PFSK-1 (cell line): ENCODE results near the gene EMP3.

Source experiments
- FOXP2 ChIP-seq: optimal IDR thresholded peaks from 2 replicates; pipeline ENCODE3; 2011; ENCODE audit warnings: borderline replicate concordance, control low read depth, inconsistent platforms; ENCODE audit not compliant: insufficient read depth; ENCODE audit errors: extremely low read length, extremely low read depth
- POLR2AphosphoS5 ChIP-seq: IDR thresholded peaks from 2 replicates; pipeline ENCODE4 v1.6.1; 2012; ENCODE audit warnings: low read depth, mild to moderate bottlenecking, control low read depth, low read length, moderate library complexity
- SIN3A ChIP-seq: IDR thresholded peaks from 2 replicates; pipeline ENCODE4 v1.6.1; 2012; ENCODE audit warnings: mild to moderate bottlenecking, low read length, moderate library complexity, borderline replicate concordance; ENCODE audit not compliant: insufficient read depth
- TAF1 ChIP-seq: IDR thresholded peaks from 2 replicates; pipeline ENCODE4 v1.6.1; 2012; ENCODE audit warnings: low read length, control low read depth, borderline replicate concordance; ENCODE audit not compliant: insufficient read depth
- TF ChIP-seq, protein P1 (sequence below), 2 experiments: IDR thresholded peaks; 2 replicates each; pipeline versions ENCODE4 v1.6.1 to v1.8.0; 2011 to 2012; ENCODE audit warnings: low read depth in 2 of 2, low read length in 2 of 2, control low read depth in 1 of 2, inconsistent platforms in 1 of 2, mild to moderate bottlenecking in 1 of 2, moderate library complexity in 1 of 2; ENCODE audit not compliant: insufficient read depth in 1 of 2

DNA sequence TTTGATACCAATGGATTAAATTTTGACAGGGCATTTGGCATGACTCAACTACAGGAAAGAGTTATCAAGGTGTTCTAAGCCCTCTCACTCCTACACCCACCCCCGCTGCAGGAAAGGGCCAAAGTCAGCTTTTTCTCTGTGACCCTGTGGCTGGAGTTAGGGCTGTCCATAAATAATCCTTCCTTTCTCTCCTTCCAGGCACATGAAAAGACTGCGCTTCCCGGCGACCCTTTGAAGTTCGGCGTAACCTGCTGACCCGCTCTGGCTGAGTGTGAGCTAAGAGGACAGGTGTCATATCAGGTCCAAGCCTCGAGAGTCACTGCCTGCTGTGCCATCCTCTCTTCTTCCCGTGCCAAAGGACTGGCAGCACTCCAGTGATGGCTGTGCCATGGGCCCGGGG is 29.9 kb upstream of the EMP3 start:
- no peak for TF ChIP-seq POLR2AphosphoS5
- no peak for TF ChIP-seq TAF1
- no peak for TF ChIP-seq SIN3A
- TF ChIP-seq, protein P1, sequence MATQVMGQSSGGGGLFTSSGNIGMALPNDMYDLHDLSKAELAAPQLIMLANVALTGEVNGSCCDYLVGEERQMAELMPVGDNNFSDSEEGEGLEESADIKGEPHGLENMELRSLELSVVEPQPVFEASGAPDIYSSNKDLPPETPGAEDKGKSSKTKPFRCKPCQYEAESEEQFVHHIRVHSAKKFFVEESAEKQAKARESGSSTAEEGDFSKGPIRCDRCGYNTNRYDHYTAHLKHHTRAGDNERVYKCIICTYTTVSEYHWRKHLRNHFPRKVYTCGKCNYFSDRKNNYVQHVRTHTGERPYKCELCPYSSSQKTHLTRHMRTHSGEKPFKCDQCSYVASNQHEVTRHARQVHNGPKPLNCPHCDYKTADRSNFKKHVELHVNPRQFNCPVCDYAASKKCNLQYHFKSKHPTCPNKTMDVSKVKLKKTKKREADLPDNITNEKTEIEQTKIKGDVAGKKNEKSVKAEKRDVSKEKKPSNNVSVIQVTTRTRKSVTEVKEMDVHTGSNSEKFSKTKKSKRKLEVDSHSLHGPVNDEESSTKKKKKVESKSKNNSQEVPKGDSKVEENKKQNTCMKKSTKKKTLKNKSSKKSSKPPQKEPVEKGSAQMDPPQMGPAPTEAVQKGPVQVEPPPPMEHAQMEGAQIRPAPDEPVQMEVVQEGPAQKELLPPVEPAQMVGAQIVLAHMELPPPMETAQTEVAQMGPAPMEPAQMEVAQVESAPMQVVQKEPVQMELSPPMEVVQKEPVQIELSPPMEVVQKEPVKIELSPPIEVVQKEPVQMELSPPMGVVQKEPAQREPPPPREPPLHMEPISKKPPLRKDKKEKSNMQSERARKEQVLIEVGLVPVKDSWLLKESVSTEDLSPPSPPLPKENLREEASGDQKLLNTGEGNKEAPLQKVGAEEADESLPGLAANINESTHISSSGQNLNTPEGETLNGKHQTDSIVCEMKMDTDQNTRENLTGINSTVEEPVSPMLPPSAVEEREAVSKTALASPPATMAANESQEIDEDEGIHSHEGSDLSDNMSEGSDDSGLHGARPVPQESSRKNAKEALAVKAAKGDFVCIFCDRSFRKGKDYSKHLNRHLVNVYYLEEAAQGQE (IDR thresholded peaks at IDR 0.05; ENCODE audit: insufficient read depth in 1 of 2, low read depth in 2 of 2, low read length in 2 of 2) = no peak
- no peak for TF ChIP-seq FOXP2
